Mesendoderm (in vitro differentiated cells): ENCODE measurements around the gene PLSCR4.

Source experiments
- DNase-seq: peaks from one replicate; pipeline ENCODE4 v3.0.0; 2013
- H2AK5ac ChIP-seq: 2 replicates; pipeline ENCODE4 v1.6.1; 2013; ENCODE audit warnings: low read length, inconsistent platforms
- H2BK120ac ChIP-seq: 2 replicates; pipeline ENCODE4 v1.6.1; 2013; ENCODE audit warnings: low read depth, mild to moderate bottlenecking, low read length, moderate library complexity, mixed read lengths
- H2BK15ac ChIP-seq: replicated peaks from 2 replicates; pipeline ENCODE4 v1.6.1; 2013; ENCODE audit warnings: low read depth, mild to moderate bottlenecking, moderate library complexity
- H2BK5ac ChIP-seq: 2 replicates; pipeline ENCODE4 v1.6.1; 2013; ENCODE audit warnings: low read length, inconsistent platforms
- H3K18ac ChIP-seq: 2 replicates; pipeline ENCODE4 v1.6.1; 2013; ENCODE audit warnings: mild to moderate bottlenecking, low read length, mixed read lengths
- H3K23ac ChIP-seq: one replicate; pipeline ENCODE4 v1.6.1; 2013; ENCODE audit warnings: low read length
- H3K27ac ChIP-seq: 2 replicates; pipeline ENCODE4 v1.5.1; 2013; ENCODE audit warnings: low read depth, mild to moderate bottlenecking, inconsistent platforms, low read length, moderate library complexity
- H3K27me3 ChIP-seq: 2 replicates; pipeline ENCODE4 v1.6.1; 2013; ENCODE audit warnings: low read length, control low read depth, mild to moderate bottlenecking, inconsistent platforms; ENCODE audit not compliant: insufficient read depth, poor library complexity
- H3K36me3 ChIP-seq: 2 replicates; pipeline ENCODE4 v1.6.1; 2013; ENCODE audit warnings: low read length, inconsistent platforms; ENCODE audit not compliant: control insufficient read depth, insufficient read depth
- H3K4ac ChIP-seq: one replicate; pipeline ENCODE4 v1.6.1; 2013; ENCODE audit warnings: low read depth, mild to moderate bottlenecking, low read length, moderate library complexity
- H3K4me1 ChIP-seq: 2 replicates; pipeline ENCODE4 v1.6.1; 2013; ENCODE audit warnings: low read depth, low read length, inconsistent platforms; ENCODE audit not compliant: control insufficient read depth
- H3K4me2 ChIP-seq: 2 replicates; pipeline ENCODE4 v1.6.1; 2013; ENCODE audit warnings: low read length
- H3K4me3 ChIP-seq: 2 replicates; pipeline ENCODE4 v1.5.1; 2013; ENCODE audit warnings: mild to moderate bottlenecking, low read length
- H3K56ac ChIP-seq: one replicate; pipeline ENCODE4 v1.6.1; 2013; ENCODE audit warnings: low read length
- H3K79me1 ChIP-seq: 2 replicates; pipeline ENCODE4 v1.6.1; 2013; ENCODE audit warnings: low read length, inconsistent platforms
- H3K79me2 ChIP-seq: 2 replicates; pipeline ENCODE4 v1.6.1; 2013; ENCODE audit warnings: mild to moderate bottlenecking, low read length; ENCODE audit not compliant: control insufficient read depth, insufficient read depth
- H3K9ac ChIP-seq: 2 replicates; pipeline ENCODE4 v1.6.1; 2013; ENCODE audit warnings: low read length, inconsistent platforms
- H4K5ac ChIP-seq: one replicate; pipeline ENCODE4 v1.6.1; 2013; ENCODE audit warnings: low read length
- H4K8ac ChIP-seq: one replicate; pipeline ENCODE4 v1.6.1; 2013; ENCODE audit warnings: low read depth, mild to moderate bottlenecking, control low read depth, low read length, moderate library complexity
- WGBS: extraction: QIAGEN DNeasy Blood & Tissue Kit; methylation state at CpG from one replicate; pipeline ENCODE4 v1.1.7; 2013; ENCODE audit warnings: low lambda C conversion rate, missing lambda C conversion rate; ENCODE audit not compliant: insufficient coverage; ENCODE audit errors: extremely low coverage; 5-methylcytosine and 5-hydroxymethylcytosine counted together

PLSCR4 gene

GRCh38 chr3:146195605-146196004 is 55.3 kb downstream of the PLSCR4 start:
- Histone ChIP-seq H3K27me3 (no peaks in the 10 kb centered on the region), H3K4me1 (no peaks in the 10 kb centered on the region), H3K79me2 (no peaks in the 10 kb centered on the region), H3K56ac (no peak overlapping the region), H2BK5ac (no peak overlapping the region), H3K4me2 (no peak overlapping the region), H4K5ac (no peak overlapping the region), H3K23ac (no peak overlapping the region), H3K4me3 (no peak overlapping the region), H3K18ac (no peak overlapping the region), H4K8ac (no peak overlapping the region), H3K79me1 (no peaks in the 10 kb centered on the region), H3K9ac (no peak overlapping the region), H3K36me3 (no peaks in the 10 kb centered on the region), H3K4ac (no peak overlapping the region), H2AK5ac (no peak overlapping the region), H3K27ac (no peak overlapping the region), H2BK15ac (no peak overlapping the region), H2BK120ac (no peak overlapping the region)
- WGBS, result no CpG with 5 or more reads among the region's 4 CpGs
- DNase-seq, result no peak

DNA sequence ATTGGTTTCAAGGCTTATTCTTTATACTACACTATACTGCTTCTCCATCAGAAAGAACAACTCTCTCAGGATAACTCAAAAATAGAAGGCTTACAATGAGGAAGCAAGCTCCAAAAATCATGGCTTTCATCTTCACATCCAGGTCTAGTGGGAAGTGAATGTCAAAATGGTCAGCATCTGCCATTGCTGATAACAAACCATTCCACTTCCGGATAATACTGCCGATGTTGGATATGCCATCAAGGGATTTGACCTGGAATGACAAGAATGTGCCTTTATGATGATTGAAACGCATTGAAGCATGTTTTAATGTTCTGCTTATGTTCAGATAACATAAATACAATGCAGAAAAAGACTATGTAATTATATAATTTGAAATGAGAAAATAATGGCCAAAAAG is 55.9 kb downstream of the PLSCR4 start:
- Histone ChIP-seq H3K27me3 (no peaks in the 10 kb centered on the region), H3K4me2 (no peak overlapping the region), H3K9ac (no peak overlapping the region), H3K79me1 (no peaks in the 10 kb centered on the region), H3K4me3 (no peak overlapping the region), H2BK120ac (no peak overlapping the region), H4K8ac (no peak overlapping the region), H3K27ac (no peak overlapping the region), H3K18ac (no peak overlapping the region), H3K4me1 (no peaks in the 10 kb centered on the region), H3K79me2 (no peaks in the 10 kb centered on the region), H2AK5ac (no peak overlapping the region), H3K4ac (no peak overlapping the region), H4K5ac (no peak overlapping the region), H3K23ac (no peak overlapping the region), H3K36me3 (no peaks in the 10 kb centered on the region), H3K56ac (no peak overlapping the region), H2BK5ac (no peak overlapping the region), H2BK15ac (no peak overlapping the region)
- DNase-seq, result no peak
- WGBS, result no CpG with 5 or more reads among the region's 3 CpGs

GRCh38 chr3:146191051-146191450 is 59.9 kb downstream of the PLSCR4 start:
- H4K5ac ChIP-seq, result no peak overlapping the region
- no CpG with 5 or more reads among the region's 1 CpG for WGBS
- no peak for DNase-seq
- H3K4me1 ChIP-seq, result no peaks in the 10 kb centered on the region
- no peak overlapping the region for H3K4me3 ChIP-seq
- no peak overlapping the region for H2AK5ac ChIP-seq
- no peak overlapping the region for H2BK15ac ChIP-seq
- H2BK120ac ChIP-seq, result no peak overlapping the region
- no peaks in the 10 kb centered on the region for H3K36me3 ChIP-seq
- H3K27ac ChIP-seq, result no peak overlapping the region
- no peak overlapping the region for H3K23ac ChIP-seq
- H3K4me2 ChIP-seq, result no peak overlapping the region
- H3K18ac ChIP-seq, result no peak overlapping the region
- no peak overlapping the region for H3K9ac ChIP-seq
- no peak overlapping the region for H4K8ac ChIP-seq
- no peak overlapping the region for H3K4ac ChIP-seq
- H3K56ac ChIP-seq, result no peak overlapping the region
- H2BK5ac ChIP-seq, result no peak overlapping the region
- H3K79me1 ChIP-seq, result no peaks in the 10 kb centered on the region
- no peaks in the 10 kb centered on the region for H3K27me3 ChIP-seq
- H3K79me2 ChIP-seq, result no peaks in the 10 kb centered on the region

DNA sequence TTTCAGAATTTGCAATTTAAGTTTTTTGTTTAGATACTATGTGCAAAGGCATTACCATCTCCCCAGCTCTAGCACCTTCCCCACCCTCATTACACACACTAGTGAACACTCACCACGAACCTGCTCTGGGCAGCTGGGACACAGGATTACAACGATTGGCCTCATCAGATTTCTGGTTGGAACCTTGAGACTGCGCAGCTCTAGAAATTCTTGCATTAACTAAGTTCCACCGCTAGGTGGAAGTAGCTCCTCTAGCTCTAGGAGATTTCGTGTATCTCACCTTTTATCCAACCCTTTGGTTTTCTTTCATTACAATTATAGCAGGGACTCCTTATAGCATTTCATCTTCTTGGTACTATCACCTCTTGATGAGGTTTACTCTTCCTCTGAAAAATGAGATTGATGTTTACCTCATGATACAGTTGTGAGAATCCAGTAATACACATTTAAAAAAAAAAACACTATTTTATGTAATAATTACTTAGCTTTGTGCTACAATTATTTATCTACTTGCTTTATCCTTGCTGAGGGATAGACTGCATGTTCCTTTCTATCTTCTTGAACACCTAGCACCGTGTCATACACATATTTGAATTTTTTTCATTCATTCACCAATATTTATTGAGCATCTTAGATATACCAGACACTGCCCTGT is 61.3 kb downstream of the PLSCR4 start:
- peak overlapping the region; percentile 30 for H3K9ac ChIP-seq
- no peak overlapping the region for H2AK5ac ChIP-seq
- H2BK120ac ChIP-seq, result no peak overlapping the region
- H3K4ac ChIP-seq, result no peak overlapping the region
- no peaks in the 10 kb centered on the region for H3K4me1 ChIP-seq
- H3K4me2 ChIP-seq, result no peak overlapping the region
- H2BK15ac ChIP-seq, result no peak overlapping the region
- H3K18ac ChIP-seq, result no peak overlapping the region
- peak; percentile 79 for DNase-seq
- H2BK5ac ChIP-seq, result no peak overlapping the region
- no peak overlapping the region for H4K8ac ChIP-seq
- no peak overlapping the region for H3K4me3 ChIP-seq
- H3K27ac ChIP-seq, result no peak overlapping the region
- no CpG with 5 or more reads among the region's 6 CpGs for WGBS
- H3K27me3 ChIP-seq, result no peaks in the 10 kb centered on the region
- no peaks in the 10 kb centered on the region for H3K79me2 ChIP-seq
- no peak overlapping the region for H3K23ac ChIP-seq
- peak overlapping the region; percentile 40 for H3K56ac ChIP-seq
- H3K36me3 ChIP-seq, result no peaks in the 10 kb centered on the region
- no peak overlapping the region for H4K5ac ChIP-seq
- H3K79me1 ChIP-seq, result no peaks in the 10 kb centered on the region

DNA sequence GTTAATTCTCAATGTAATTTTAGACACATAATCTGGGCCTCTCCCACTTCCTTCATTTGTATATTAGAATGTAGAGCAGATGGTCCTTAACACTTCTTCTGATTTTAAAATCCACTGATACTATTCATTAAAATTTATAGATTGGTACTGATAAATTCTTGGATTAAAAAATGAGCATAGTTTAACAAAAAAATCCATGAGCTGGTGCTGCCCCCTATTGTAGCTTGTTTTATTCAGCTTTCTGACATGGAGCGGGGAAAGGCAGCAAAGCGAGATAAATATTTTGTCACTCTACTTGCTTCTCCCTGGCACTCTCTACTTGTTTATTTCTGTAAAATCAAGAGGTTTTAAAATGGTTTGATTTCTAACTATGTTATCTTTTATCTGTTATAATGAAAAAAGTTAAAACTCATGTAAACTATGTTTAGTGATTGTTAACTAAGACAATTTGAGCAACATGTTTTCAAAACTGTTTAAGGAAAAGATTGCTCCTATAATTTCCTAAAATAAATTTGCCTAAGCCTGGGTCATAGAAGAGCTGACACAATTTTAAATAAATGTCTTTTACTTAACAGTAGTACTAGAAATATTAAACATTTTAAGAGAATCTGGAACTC is 63.5 kb downstream of the PLSCR4 start:
- Histone ChIP-seq H2BK15ac (no peak overlapping the region), H3K4me3 (no peak overlapping the region), H2BK120ac (no peak overlapping the region), H3K4me2 (no peak overlapping the region), H3K23ac (no peak overlapping the region), H4K8ac (no peak overlapping the region), H3K27me3 (no peaks in the 10 kb centered on the region), H3K79me1 (no peaks in the 10 kb centered on the region), H3K9ac (no peak overlapping the region), H4K5ac (no peak overlapping the region), H3K79me2 (no peaks in the 10 kb centered on the region), H3K4me1 (no peaks in the 10 kb centered on the region), H3K56ac (no peak overlapping the region), H3K18ac (no peak overlapping the region), H2BK5ac (no peak overlapping the region), H2AK5ac (no peak overlapping the region), H3K4ac (no peak overlapping the region), H3K27ac (no peak overlapping the region), H3K36me3 (no peaks in the 10 kb centered on the region)
- no CpG with 5 or more reads among the region's 2 CpGs for WGBS
- DNase-seq, result peak; percentile 36
